Occipital lobe (tissue), 2 donors: ENCODE data around the gene NDUFA9. TPM values are rescaled to one million over a fixed set of nuclear protein-coding genes. Genes with fewer than 3 reads are reported as not detected.

Source experiments
- DNase-seq: peaks from one replicate; lab custom pipeline; 2025; lab: John Stamatoyannopoulos, UW
- total RNA-seq: library from RNA; depleted of rRNA; stranded (reverse); fragments of >200 nt; gene quantifications from one replicate; pipeline ENCODE4 v1.2.3, GENCODE V29; 2014

NDUFA9 gene
- total RNA-seq, 1 donor from 2014 or later, result 35.6 TPM

- no peak for DNase-seq
These were observed 41.8 kb downstream of the NDUFA9 start for GRCh38 chr12:4690760-4691159.

Other genes with a start within 250 kb of the NDUFA9 start
- gene FGF6, start 203.3 kb upstream of the NDUFA9 start, total RNA-seq, result not detected
- 5.5 TPM for gene RAD51AP1, start 110.2 kb upstream of the NDUFA9 start, total RNA-seq
- gene DYRK4, start 86.9 kb upstream of the NDUFA9 start, total RNA-seq, result 23.9 TPM
- gene AKAP3, start 63 bp upstream of the NDUFA9 start, total RNA-seq, result 2.7 TPM
- 43.5 TPM for gene GALNT8, start 71.3 kb downstream of the NDUFA9 start, total RNA-seq